ENCODE data around the gene LETMD1. TPM values are rescaled to one million over a fixed set of nuclear protein-coding genes. Genes with fewer than 3 reads are reported as not detected.
A peak's percentile ranks its signal among the peaks of the same experiment; 100 is the strongest.

Gene LETMD1
- 10 to 100 TPM; 38.5 to 93.2 (median 72.3) TPM for total RNA-seq

- 7% methylated on average over 26 of the region's 51 CpGs for WGBS
Observed at GRCh38 chr12:51047655-51048540, at the start of gene LETMD1. TSS of gene LETMD1 (plus strand) at chr12:51048327. CDS start at chr12:51048357, 30 bp downstream.

GRCh38 chr12:50999093-50999492 is 49.0 kb upstream of the LETMD1 start:
- Histone ChIP-seq H3K36me3 (peaks cover 80% of the 10 kb centered on the region), H3K9me3 (no peaks in the 10 kb centered on the region), H3K27me3 (no peaks in the 10 kb centered on the region), H3K4me1 (no peaks in the 10 kb centered on the region), H3K4me3 (no peak overlapping the region), H3K27ac (no peak overlapping the region)
- no peak for DNase-seq (ENCODE audit: low spot score in 2 of 2)
- TF ChIP-seq, protein P1, sequence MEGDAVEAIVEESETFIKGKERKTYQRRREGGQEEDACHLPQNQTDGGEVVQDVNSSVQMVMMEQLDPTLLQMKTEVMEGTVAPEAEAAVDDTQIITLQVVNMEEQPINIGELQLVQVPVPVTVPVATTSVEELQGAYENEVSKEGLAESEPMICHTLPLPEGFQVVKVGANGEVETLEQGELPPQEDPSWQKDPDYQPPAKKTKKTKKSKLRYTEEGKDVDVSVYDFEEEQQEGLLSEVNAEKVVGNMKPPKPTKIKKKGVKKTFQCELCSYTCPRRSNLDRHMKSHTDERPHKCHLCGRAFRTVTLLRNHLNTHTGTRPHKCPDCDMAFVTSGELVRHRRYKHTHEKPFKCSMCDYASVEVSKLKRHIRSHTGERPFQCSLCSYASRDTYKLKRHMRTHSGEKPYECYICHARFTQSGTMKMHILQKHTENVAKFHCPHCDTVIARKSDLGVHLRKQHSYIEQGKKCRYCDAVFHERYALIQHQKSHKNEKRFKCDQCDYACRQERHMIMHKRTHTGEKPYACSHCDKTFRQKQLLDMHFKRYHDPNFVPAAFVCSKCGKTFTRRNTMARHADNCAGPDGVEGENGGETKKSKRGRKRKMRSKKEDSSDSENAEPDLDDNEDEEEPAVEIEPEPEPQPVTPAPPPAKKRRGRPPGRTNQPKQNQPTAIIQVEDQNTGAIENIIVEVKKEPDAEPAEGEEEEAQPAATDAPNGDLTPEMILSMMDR (IDR thresholded peaks at IDR 0.05) = no peak
- no peak for TF ChIP-seq POLR2AphosphoS5 (IDR thresholded peaks at IDR 0.05)
- no peak for TF ChIP-seq POLR2A (IDR thresholded peaks at IDR 0.05)
- TF ChIP-seq EP300 (IDR thresholded peaks at IDR 0.05) = no peak
- 79% methylated on average over 4 of the region's 4 CpGs for WGBS

More at GRCh38 chr12:51047655-51048540, at the start of gene LETMD1:
- Histone ChIP-seq H3K4me1 (peaks cover 26% of the 10 kb centered on the region), H3K4me3 (peak within 1 kb of the TSS; percentile 78), H3K36me3 (peaks cover 14% of the 10 kb centered on the region), H3K27ac (peak within 1 kb of the TSS; percentile 95), H3K27me3 (no peaks in the 10 kb centered on the region), H3K9me3 (no peaks in the 10 kb centered on the region)
- TF ChIP-seq, protein P1 (IDR thresholded peaks at IDR 0.05) = peak; percentile 88 to 90
- TF ChIP-seq POLR2AphosphoS5 (IDR thresholded peaks at IDR 0.05) (peak; percentile 13 to 85 (median 82)), EP300 (IDR thresholded peaks at IDR 0.05) (no peak), POLR2A (IDR thresholded peaks at IDR 0.05) (peak; percentile 52 to 59)
- peak; percentile 94 to 95 for DNase-seq (ENCODE audit: low spot score in 2 of 2)

- Histone ChIP-seq H3K36me3 (peaks cover 80% of the 10 kb centered on the region), H3K27me3 (no peaks in the 10 kb centered on the region), H3K4me1 (no peaks in the 10 kb centered on the region), H3K27ac (no peak overlapping the region), H3K4me3 (no peak overlapping the region), H3K9me3 (no peaks in the 10 kb centered on the region)
- TF ChIP-seq POLR2A (IDR thresholded peaks at IDR 0.05) (no peak), POLR2AphosphoS5 (IDR thresholded peaks at IDR 0.05) (no peak), EP300 (IDR thresholded peaks at IDR 0.05) (no peak)
- TF ChIP-seq, protein P1 (IDR thresholded peaks at IDR 0.05) = no peak
- DNase-seq (ENCODE audit: low spot score in 2 of 2) = no peak
- WGBS = 62% methylated on average over 7 of the region's 7 CpGs
Observed at GRCh38 chr12:51000245-51000644, 47.9 kb upstream of the LETMD1 start.

DNA sequence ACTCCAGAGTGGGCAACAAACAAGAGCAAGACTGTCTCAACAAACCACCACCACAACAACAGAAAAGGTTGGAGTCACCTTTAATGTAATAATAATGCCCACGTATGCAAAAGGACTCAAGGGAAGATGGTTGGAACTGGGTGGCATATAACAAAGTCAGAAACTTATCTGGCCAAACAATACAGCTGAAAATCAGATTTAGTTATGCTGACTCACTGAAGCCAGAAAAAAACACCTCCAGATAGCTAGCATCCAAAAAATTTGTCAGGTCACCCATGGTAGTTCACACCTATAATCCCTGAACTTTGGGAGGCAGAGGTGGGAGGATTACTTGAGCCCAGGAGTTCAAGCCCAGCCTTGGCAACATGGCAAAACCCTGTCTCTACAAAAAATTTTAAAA is 46.3 kb upstream of the LETMD1 start:
- TF ChIP-seq POLR2A (IDR thresholded peaks at IDR 0.05) = no peak
- TF ChIP-seq, protein P1 (IDR thresholded peaks at IDR 0.05) = no peak
- no peak for TF ChIP-seq EP300 (IDR thresholded peaks at IDR 0.05)
- TF ChIP-seq POLR2AphosphoS5 (IDR thresholded peaks at IDR 0.05) = no peak
- Histone ChIP-seq H3K27ac (no peak overlapping the region), H3K4me1 (no peaks in the 10 kb centered on the region), H3K9me3 (no peaks in the 10 kb centered on the region), H3K36me3 (peaks cover 75% of the 10 kb centered on the region), H3K4me3 (no peak overlapping the region), H3K27me3 (no peaks in the 10 kb centered on the region)
- DNase-seq (ENCODE audit: low spot score in 2 of 2) = no peak
- WGBS = 91% methylated on average over 1 of the region's 1 CpG

GRCh38 chr12:51004504-51004903 is 43.6 kb upstream of the LETMD1 start:
- 79% methylated on average over 6 of the region's 6 CpGs for WGBS
- TF ChIP-seq EP300 (IDR thresholded peaks at IDR 0.05) (no peak), POLR2A (IDR thresholded peaks at IDR 0.05) (no peak), POLR2AphosphoS5 (IDR thresholded peaks at IDR 0.05) (no peak)
- TF ChIP-seq, protein P1 (IDR thresholded peaks at IDR 0.05) = no peak
- H3K9me3 ChIP-seq = no peaks in the 10 kb centered on the region
- no peak overlapping the region for H3K27ac ChIP-seq
- no peak overlapping the region for H3K4me3 ChIP-seq
- H3K27me3 ChIP-seq = no peaks in the 10 kb centered on the region
- no peak for DNase-seq (ENCODE audit: low spot score in 2 of 2)
- peaks cover 76% of the 10 kb centered on the region for H3K36me3 ChIP-seq
- peaks cover 2% of the 10 kb centered on the region for H3K4me1 ChIP-seq
